GM12892 (cell line): ENCODE measurements around the gene TGM6.

Experiments used
- DNase-seq: peaks from one replicate; pipeline ENCODE4 v3.0.0; 2011; ENCODE audit not compliant: insufficient read length
- FAIRE-seq: peaks from 2 replicates; lab custom pipeline; 2011; peaks lifted over from hg19 to GRCh38; lab: Jason Lieb, UNC
- POLR2A ChIP-seq: IDR thresholded peaks from 2 replicates; pipeline ENCODE4 v1.6.1; 2011; ENCODE audit warnings: low read depth, low read length, control low read depth
- POLR2AphosphoS5 ChIP-seq: IDR thresholded peaks from 2 replicates; pipeline ENCODE4 v1.6.1; 2011; ENCODE audit warnings: low read depth, low read length, control low read depth
- TAF1 ChIP-seq: IDR thresholded peaks from 2 replicates; pipeline ENCODE4 v1.6.1; 2011; ENCODE audit warnings: low read depth, mild to moderate bottlenecking, control low read depth, low read length, borderline replicate concordance

The TGM6 gene

GRCh38 chr20:2480381-2480780, 99.7 kb downstream of the TGM6 start:
- DNase-seq (no peak), FAIRE-seq (no peak)
- TF ChIP-seq TAF1, result no peak
- no peak for TF ChIP-seq POLR2AphosphoS5
- TF ChIP-seq POLR2A, result no peak
